Caco-2 (cell line): ENCODE data around the gene MACROD2. TPM values are rescaled to one million over a fixed set of nuclear protein-coding genes. Genes with fewer than 3 reads are reported as not detected.

ENCODE experiments used
- BruUV-seq: library from RNA; stranded (reverse); fragments of 400-500 nt; replicated peaks from 2 replicates; lab custom pipeline; 2021; lab: Mats Ljungman, UMichigan
- CTCF ChIA-PET: fragments of 300-600 bp; sonication (Branson Sonifier 250); formaldehyde crosslinking; loops from one replicate; lab custom pipeline; 2022; ENCODE audit warnings: antibody characterized with exemption; lab: Charles Lee
- POLR2A ChIA-PET: fragments of 300-600 bp; sonication (Branson Sonifier 250); formaldehyde crosslinking; loops from one replicate; lab custom pipeline; 2022; ENCODE audit warnings: antibody characterized with exemption; lab: Charles Lee
- DNase-seq, 2 experiments: peaks; one replicate each; pipeline versions ENCODE4 v3.0.0 to v3.0.0-alpha.2; 2020 to 2022
- H3K27me3 ChIP-seq: replicated peaks from 2 replicates; pipeline ENCODE4 v1.6.0; 2011; ENCODE audit warnings: low read length; ENCODE audit not compliant: control insufficient read depth, insufficient read depth
- H3K36me3 ChIP-seq: 2 replicates; pipeline ENCODE4 v1.5.1; 2011; ENCODE audit warnings: low read length; ENCODE audit not compliant: control insufficient read depth, insufficient read depth
- H3K4me1 ChIP-seq: fragments of 250-450 bp; sonication (Bioruptor Pico); 2 replicates; pipeline ENCODE4 v1.5.1; 2020; ENCODE audit warnings: mild to moderate bottlenecking
- H3K4me3 ChIP-seq: 2 replicates; pipeline ENCODE4 v1.5.1; 2011; ENCODE audit warnings: low read depth, mild to moderate bottlenecking, control low read depth, low read length
- H3K9me3 ChIP-seq: fragments of 250-450 bp; sonication (Bioruptor Pico); 2 replicates; pipeline ENCODE4 v1.5.1; 2020; ENCODE audit warnings: mild to moderate bottlenecking, moderate library complexity
- H3K27ac Mint-ChIP-seq: one replicate; pipeline ENCODE4 v1.8.0; 2022; ENCODE audit warnings: mixed read lengths; ENCODE audit not compliant: unreplicated experiment
- H3K27me3 Mint-ChIP-seq: one replicate; pipeline ENCODE4 v1.8.0; 2022; ENCODE audit warnings: mixed read lengths; ENCODE audit not compliant: insufficient read depth, unreplicated experiment
- H3K36me3 Mint-ChIP-seq: one replicate; pipeline ENCODE4 v1.8.0; 2022; ENCODE audit warnings: mild to moderate bottlenecking, mixed read lengths; ENCODE audit not compliant: insufficient read depth, unreplicated experiment
- H3K4me1 Mint-ChIP-seq: one replicate; pipeline ENCODE4 v1.8.0; 2022; ENCODE audit warnings: low read depth, mixed read lengths; ENCODE audit not compliant: unreplicated experiment
- H3K4me3 Mint-ChIP-seq: one replicate; pipeline ENCODE4 v1.8.0; 2022; ENCODE audit warnings: mild to moderate bottlenecking, moderate library complexity, mixed read lengths; ENCODE audit not compliant: unreplicated experiment
- H3K9me3 Mint-ChIP-seq: one replicate; pipeline ENCODE4 v1.8.0; 2022; ENCODE audit warnings: mixed read lengths; ENCODE audit not compliant: unreplicated experiment
- CTCF ChIP-seq, 2 experiments: fragments of 200-600 bp in 1 of 2; IDR thresholded peaks; 1 replicate in 1 of 2; 2 replicates in 1 of 2; pipeline versions ENCODE4 v1.5.1 to v1.8.0; 2011 to 2022; ENCODE audit warnings: antibody characterized with exemption in 1 of 2, control low read depth in 1 of 2, inconsistent platforms in 1 of 2, low read depth in 1 of 2, low read length in 1 of 2, mild to moderate bottlenecking in 1 of 2, moderate library complexity in 1 of 2; ENCODE audit not compliant: insufficient read depth in 1 of 2, severe bottlenecking in 1 of 2, unreplicated experiment in 1 of 2
- intact Hi-C: fragments of 100-400 bp; cut with micrococcal nuclease; formaldehyde crosslinking; loops from one replicate; pipeline ENCODE4 v1.10.0; 2022; ENCODE audit not compliant: unreplicated experiment
- total RNA-seq: library from RNA; stranded (reverse); gene quantifications from 2 replicates; pipeline ENCODE4 v1.2.3, GENCODE V29; 2022

Gene MACROD2
- total RNA-seq, 1 experiment from 2014 or later = 6.4 TPM

- no peak for DNase-seq
- Histone ChIP-seq H3K4me3 (no peak overlapping the region), H3K9me3 (no peaks in the 10 kb centered on the region), H3K4me1 (no peaks in the 10 kb centered on the region), H3K36me3 (no peaks in the 10 kb centered on the region), H3K27me3 (no peaks in the 10 kb centered on the region)
- ChIA-PET POLR2A (no interaction called here), CTCF (no interaction called here)
- H3K4me3 Mint-ChIP-seq = no peak overlapping the region
- BruUV-seq = no TSS peak
- TF ChIP-seq CTCF (IDR thresholded peaks at IDR 0.05; ENCODE audit: insufficient read depth in 1 of 2, low read depth in 1 of 2, low read length in 1 of 2, severe bottlenecking in 1 of 2, unreplicated experiment in 1 of 2) = no peak
- peaks cover 5% of the 10 kb centered on the region for H3K27me3 Mint-ChIP-seq
- H3K4me1 Mint-ChIP-seq = no peaks in the 10 kb centered on the region
- H3K27ac Mint-ChIP-seq = no peak overlapping the region
- intact Hi-C loops = no loop called here
- no peaks in the 10 kb centered on the region for H3K36me3 Mint-ChIP-seq
- H3K9me3 Mint-ChIP-seq = peaks cover 23% of the 10 kb centered on the region
Measured at GRCh38 chr20:15967334-15967733, 1972.0 kb downstream of the MACROD2 start.

GRCh38 chr20:15976047-15976736 is 1980.9 kb downstream of the MACROD2 start:
- H3K9me3 Mint-ChIP-seq = peaks cover 26% of the 10 kb centered on the region
- ChIA-PET POLR2A (no interaction called here), CTCF (no interaction called here)
- no peaks in the 10 kb centered on the region for H3K4me1 Mint-ChIP-seq
- H3K27me3 Mint-ChIP-seq = peaks cover 9% of the 10 kb centered on the region
- intact Hi-C loops = no loop called here
- H3K27ac Mint-ChIP-seq = no peak overlapping the region
- H3K9me3 ChIP-seq = no peaks in the 10 kb centered on the region
- H3K4me3 ChIP-seq = no peak overlapping the region
- no peaks in the 10 kb centered on the region for H3K36me3 Mint-ChIP-seq
- BruUV-seq = no TSS peak
- no peak for DNase-seq
- no peaks in the 10 kb centered on the region for H3K27me3 ChIP-seq
- no peaks in the 10 kb centered on the region for H3K4me1 ChIP-seq
- H3K4me3 Mint-ChIP-seq = no peak overlapping the region
- no peaks in the 10 kb centered on the region for H3K36me3 ChIP-seq
- no peak for TF ChIP-seq CTCF (IDR thresholded peaks at IDR 0.05; ENCODE audit: insufficient read depth in 1 of 2, low read depth in 1 of 2, low read length in 1 of 2, severe bottlenecking in 1 of 2, unreplicated experiment in 1 of 2)

GRCh38 chr20:15977026-15977425 is 1981.7 kb downstream of the MACROD2 start:
- Histone ChIP-seq H3K9me3 (no peaks in the 10 kb centered on the region), H3K36me3 (no peaks in the 10 kb centered on the region), H3K4me3 (no peak overlapping the region), H3K4me1 (no peaks in the 10 kb centered on the region), H3K27me3 (no peaks in the 10 kb centered on the region)
- ChIA-PET CTCF (no interaction called here), POLR2A (no interaction called here)
- H3K4me3 Mint-ChIP-seq = no peak overlapping the region
- H3K27ac Mint-ChIP-seq = no peak overlapping the region
- H3K9me3 Mint-ChIP-seq = peaks cover 18% of the 10 kb centered on the region
- peaks cover 9% of the 10 kb centered on the region for H3K27me3 Mint-ChIP-seq
- no peaks in the 10 kb centered on the region for H3K4me1 Mint-ChIP-seq
- BruUV-seq = no TSS peak
- intact Hi-C loops = no loop called here
- H3K36me3 Mint-ChIP-seq = no peaks in the 10 kb centered on the region
- no peak for DNase-seq
- no peak for TF ChIP-seq CTCF (IDR thresholded peaks at IDR 0.05; ENCODE audit: insufficient read depth in 1 of 2, low read depth in 1 of 2, low read length in 1 of 2, severe bottlenecking in 1 of 2, unreplicated experiment in 1 of 2)
